HG03469 (cell line): ENCODE results near the gene NOS2.
"Not testable (repeated sequence)": the region's sequence is repeated elsewhere in the genome, so short reads cannot be mapped to it uniquely, and the experiment has no call there.

Source experiments
- ATAC-seq: cut with Tn5 transposase; IDR thresholded peaks from one replicate; pipeline ENCODE4 v1.9.1; 2021; ENCODE audit warnings: mild to moderate bottlenecking, moderate library complexity, moderate number of reproducible peaks; ENCODE audit not compliant: unreplicated experiment

The NOS2 gene

DNA sequence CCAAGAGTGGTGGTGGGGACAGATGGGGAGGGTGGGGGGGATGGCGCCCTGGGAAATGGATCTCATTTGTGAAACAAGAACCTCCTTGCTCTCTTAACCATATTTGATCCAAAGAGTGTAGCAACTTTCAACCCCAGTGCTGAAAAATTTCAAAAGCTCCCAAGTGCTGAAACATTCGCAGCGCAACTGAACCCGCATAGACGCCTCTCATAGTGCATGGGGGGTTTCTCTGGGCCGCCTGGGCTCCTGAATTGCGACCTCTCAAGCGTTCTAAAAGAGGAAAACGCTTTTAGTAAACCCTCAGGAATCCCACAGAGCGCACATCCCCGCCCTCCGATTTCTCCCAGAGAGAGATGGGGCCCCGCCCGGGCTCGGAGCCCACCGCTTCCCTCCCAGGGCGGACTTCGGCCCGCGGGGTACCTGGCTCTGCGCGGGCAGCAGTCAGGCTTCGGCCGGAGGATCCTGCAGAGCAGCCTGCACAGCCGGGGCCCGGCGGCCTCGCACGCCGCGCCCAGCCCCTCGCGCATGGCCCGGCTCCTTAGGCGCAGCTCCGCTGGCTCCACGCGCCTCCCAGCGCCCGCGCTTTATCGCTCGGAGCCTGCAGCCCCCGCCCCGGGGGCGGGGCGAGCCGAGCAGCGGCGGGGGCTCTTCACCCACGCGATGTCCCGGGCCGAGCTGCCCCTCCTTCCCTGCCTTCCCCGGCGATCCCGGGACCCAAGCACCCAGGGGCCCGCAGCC is 7.0 kb downstream of the NOS2 start:
- no peak for ATAC-seq

DNA sequence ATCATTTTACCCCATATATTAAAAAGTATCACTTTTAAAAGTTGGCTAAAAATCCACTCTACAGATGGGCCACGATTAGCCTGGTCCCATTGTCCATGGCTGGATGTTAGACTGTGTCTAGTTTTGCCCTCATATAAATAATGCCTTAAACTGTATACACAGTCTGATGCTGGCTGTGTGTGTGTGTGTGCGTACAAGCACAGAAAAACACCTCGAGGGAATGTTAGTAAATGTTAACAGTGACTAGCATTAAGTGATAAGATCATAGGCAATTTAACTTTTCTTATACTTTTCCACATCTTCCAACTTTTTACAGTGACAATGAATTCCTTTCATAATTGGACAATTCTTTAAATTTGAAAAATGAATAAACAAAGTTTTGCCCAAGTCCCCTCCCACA is 8.2 kb downstream of the NOS2 start:
- no peak for ATAC-seq

DNA sequence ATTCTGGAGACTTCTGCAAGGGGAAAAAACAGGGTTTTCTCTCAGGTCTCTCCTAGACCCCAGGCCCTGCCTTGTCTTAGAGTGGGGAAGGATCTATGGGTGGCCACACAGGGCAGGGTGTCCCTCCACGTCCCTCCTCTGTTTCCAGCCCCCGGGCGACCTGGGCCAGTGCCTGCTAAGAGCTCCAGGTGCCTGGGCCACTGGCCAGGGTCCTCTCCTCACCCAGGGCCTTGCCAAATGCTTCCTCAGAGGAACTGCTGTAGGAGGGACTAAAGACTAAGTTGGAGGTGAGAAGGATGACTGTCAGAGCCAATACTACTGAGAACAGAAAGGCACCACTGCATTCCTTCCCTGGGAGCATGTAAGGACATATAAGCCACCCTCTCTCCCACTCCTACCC is 11.4 kb downstream of the NOS2 start:
- no peak for ATAC-seq

DNA sequence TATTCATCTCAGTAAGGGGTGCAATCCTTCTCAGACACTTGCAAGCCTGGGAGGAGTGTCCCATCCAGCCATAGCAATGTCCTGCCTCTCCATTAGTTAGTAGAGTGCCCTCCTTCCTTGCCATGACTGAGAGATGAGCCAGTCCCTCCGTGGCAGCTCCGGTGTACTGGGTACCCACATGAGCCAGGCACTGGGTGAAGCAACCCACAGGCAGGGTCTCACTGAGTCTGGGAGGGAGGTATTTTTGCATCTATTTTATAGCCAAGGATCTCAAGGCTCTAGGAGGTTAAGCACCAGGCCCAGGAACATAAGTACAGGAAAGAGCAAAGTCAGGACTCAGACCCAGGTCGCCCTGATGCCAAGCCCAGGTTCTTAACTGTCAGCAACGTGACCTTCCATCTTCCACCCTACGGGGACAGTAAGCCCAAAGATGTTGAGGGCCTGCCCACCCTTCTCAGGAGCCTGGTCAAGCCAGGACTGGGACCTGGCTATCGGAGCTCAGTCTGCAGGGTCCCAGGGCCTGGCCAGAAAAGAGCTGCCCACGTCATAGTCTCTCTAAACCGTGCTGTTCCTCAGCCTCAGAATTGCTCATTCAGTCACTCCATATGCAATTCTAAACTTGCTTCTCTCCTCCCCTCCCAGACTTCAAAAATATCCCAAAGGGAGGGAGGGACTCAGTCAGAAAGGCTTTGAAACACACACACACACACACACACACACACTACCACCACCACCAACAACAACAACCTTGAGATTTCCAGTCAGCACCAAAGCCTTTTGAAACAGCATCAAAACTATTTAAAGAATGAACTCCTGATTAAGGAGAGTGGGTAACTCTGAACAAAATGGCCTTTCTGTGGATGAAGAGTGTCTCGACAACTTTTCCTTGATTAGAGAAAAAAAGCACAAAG is 16.6 kb downstream of the NOS2 start:
- ATAC-seq: no peak

DNA sequence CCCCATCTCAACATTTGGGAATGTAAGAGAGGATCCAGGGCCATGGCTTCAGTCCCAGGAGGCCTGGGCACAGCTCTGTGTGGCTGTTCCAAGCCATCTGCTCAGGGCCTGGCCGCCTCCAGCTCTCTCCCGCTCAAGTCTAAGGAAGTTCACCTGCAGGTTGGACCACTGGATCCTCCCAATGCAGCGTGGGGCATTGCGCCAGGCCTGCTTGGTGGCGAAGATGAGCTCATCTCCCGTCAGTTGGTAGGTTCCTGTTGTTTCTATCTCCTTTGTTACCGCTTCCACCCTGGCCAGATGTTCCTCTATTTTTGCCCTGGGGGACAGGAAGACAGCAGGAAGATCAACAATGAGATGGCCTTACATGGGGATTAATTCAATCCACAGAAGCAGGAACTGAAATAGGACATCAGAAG is 17.5 kb downstream of the NOS2 start:
- ATAC-seq: no peak

- no peak for ATAC-seq
Observed at GRCh38 chr17:27780828-27781404, 19.4 kb downstream of the NOS2 start.

DNA sequence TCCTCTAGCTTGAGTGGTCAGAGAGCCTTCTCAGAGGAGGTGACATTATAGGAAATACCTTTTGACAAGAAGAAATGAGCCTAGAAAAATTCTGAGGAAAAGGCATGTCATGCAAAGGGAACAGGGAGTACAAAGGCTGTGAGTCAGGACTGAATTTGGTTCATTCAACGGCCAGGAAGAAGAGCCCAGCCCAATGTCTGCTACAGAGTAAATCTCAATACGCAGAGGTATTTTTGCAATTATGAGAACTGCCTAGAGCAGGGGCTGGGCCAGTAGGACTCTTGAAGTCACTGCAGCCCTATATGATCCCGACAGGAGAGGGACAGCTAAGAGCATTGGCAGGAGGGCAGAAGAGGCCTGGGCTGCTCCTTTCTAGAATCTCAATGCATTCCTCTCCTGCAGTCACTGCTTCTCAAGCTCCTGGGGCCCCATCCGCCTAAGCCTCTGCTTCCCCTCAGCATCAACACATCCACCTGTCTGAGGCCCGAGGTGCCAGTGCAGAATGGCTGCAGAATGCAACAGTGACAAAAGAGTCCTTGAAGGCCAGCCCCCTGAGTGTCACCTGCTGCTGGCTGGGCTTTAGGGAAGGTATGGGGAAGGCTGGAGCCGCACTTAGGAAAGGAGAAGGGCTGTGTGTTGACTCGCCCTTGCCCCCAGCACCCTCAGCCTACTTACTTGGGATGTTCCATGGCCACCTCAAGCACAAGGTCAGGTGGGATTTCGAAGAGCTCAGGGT is 20.1 kb downstream of the NOS2 start:
- no peak for ATAC-seq

GRCh38 chr17:27778183-27778582 is 22.1 kb downstream of the NOS2 start:
- no peak for ATAC-seq

DNA sequence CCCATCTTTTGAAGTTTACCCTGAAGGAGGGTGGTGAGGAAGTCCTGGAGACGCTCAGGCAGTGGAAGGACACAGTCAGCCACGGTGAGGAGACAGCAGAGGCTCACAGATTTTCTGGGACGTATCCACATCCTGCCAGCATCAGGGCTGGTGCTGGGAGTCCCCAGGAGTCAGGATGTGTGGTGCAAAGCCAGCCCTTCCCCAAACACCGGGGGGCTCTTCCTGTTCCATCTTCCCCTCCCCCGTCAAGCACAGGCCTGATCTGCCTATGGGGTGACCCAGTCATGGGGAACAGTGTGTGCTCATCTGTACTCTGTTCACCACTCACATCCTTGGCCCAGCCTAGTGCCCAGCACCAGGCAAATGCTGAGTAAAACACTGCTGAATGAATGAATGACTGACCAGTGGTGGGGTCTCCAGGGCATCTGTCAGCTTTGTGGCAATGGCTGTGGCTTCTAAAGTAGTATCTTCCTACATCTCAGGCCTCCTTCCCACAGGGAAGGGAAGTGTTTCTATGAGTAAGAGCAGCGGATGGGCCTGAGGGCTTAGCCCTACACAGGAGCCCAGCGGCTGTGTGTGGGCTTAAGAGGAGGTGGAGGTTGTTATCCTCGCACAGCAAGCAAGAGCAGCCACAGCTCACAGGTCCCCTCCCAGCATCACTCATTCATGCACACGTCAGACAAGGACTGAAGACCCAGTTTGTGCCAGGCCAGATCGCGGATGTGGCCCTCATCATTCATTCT is 23.3 kb downstream of the NOS2 start:
- no peak for ATAC-seq

GRCh38 chr17:27771586-27771985 is 28.7 kb downstream of the NOS2 start:
- ATAC-seq: no peak

DNA sequence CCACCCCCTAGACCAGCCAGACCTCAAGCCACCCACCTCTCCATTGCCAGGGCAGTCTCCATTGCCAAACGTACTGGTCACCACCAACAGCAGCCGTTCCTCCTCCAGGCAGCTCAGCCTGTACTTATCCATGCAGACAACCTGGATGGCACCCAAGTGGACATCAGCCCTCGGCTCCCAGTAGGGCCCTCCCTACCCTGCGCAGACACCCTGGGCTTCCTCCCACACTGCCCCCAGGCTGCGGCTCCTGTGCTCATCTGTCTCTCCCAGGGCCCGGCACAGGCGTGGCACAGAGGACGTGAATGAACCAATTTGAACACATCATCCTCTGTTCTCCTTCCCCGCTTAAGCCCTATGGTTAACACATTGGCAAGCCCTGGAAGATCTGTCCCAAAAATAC is 29.5 kb downstream of the NOS2 start:
- no peak for ATAC-seq

- ATAC-seq: no peak
Observed at GRCh38 chr17:27768858-27769410, 31.4 kb downstream of the NOS2 start.

- ATAC-seq: no peak
Observed at GRCh38 chr17:27766438-27766837, 33.9 kb downstream of the NOS2 start.

DNA sequence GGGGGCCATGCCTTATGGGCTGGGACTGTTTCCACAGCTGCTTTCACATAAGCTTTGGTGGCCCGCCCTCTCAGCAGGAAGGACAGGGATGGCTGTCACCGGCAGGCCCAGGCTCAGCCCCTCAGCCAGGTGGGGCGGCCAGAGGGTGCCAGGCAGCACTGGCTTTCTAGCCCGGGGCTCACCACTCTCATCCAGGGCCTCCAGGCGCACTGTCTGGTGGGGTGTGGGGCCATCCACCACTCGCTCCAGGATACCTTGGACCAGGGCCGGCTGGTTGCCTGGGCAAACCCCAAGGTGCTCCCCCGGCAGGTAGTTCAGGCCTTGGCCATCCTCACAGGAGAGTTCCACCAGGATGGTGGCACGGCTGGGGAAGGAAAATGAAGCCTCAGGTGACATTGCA is 35.0 kb downstream of the NOS2 start:
- no peak for ATAC-seq

GRCh38 chr17:27764589-27764988 is 35.7 kb downstream of the NOS2 start:
- no peak for ATAC-seq

DNA sequence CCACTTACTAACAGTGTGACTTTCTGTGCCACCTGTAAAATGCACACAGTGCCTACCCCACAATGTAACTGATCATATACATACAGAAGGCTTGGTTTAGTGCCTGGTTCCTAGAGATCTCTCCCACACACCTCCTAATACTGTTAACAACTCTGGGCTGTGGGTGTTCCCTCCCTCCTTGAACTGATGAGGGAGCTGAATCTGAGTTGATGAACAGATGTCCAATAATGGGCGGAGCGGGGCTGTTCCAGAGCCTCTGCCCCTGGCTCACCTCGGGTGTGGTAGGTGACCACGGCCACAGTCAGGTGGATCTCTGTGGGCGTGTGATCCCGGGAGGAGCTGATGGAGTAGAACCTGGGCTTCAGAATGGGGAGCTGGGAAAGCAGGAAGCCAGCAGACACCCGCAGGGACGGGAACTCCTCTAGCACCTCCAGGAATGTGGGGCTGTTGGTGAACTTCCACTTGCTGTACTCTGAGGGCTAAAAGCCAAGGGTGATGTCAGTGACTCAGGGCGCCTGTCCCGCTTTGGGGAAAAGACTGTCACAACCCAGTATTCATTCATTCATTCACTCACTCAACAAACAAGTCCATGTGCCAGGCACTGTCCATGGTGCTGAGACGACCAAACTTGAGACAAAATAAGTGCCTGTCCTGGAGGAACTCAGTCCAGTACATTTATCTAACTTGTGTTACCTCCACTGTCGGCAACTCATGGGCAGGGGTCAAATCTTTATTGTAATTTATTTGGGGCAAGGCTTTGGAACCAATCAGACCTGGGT is 37.6 kb downstream of the NOS2 start:
- ATAC-seq: no peak

DNA sequence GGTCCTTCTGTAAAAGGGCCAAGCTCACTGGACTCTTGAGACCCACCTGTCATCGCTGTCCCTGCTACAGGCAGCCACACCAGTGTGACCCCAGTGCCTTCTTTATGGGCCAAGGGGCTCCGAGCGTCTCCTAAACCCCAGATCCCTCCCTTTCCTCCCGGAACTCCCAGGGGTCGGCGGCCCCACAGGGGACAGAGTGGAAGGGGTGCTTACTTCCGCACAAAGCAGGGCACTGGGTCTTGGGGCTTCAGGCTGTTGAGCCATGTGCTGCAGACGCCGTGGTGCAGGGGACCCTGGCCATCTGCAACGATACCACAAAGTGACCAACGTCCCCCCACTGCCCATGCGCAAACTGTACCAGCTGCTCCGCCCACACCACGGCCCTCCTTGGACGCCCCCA is 39.4 kb downstream of the NOS2 start:
- not testable (repeated sequence) for ATAC-seq

DNA sequence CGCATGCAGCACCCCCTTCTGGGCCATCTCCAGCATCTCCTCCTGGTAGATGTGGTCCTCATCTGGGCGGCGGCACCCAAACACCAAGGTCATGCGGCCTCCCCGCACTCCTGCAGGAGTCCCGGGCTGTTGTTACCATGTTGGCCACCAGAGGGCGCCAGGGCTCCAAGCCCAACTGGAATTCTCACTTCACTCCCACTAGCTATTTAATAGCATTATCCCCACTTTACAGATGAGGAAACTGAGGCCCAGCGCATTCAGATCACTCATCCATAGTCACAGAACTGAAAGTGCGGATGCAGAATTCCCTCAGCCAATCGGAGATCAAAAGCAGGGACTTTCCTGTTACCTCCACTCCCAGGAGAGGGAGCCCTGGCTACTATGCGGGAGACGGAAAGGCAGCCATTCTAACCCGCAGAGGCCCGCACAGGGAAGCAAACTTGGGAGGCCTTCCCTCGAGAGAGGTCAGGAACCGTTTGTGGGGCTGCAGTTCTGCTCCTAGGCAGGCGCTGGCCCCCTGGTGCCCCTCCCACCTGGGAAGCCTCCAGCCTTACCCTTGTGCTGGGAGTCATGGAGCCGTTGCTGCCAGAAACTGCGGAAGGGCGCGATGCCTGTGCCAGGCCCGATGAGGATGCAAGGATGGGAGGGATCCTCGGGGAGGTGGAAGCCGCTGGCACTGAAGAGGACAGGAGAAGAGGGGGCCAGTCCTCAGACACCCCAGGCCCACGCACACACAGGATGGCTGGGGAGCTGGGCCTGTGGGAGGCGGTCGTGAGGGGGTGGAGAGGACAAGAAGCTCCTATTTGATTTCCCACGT is 40.1 kb downstream of the NOS2 start:
- ATAC-seq: no peak

- no peak for ATAC-seq
Observed at GRCh38 chr17:27759528-27759927, 40.8 kb downstream of the NOS2 start.
